HG02970 (cell line): Measurements from ENCODE around the gene HPSE2.

Experiments
- ATAC-seq: cut with Tn5 transposase; IDR thresholded peaks from one replicate; pipeline ENCODE4 v1.9.1; 2021; ENCODE audit warnings: mild to moderate bottlenecking, moderate library complexity, moderate number of reproducible peaks; ENCODE audit not compliant: unreplicated experiment, low FRiP score

HPSE2 gene

DNA sequence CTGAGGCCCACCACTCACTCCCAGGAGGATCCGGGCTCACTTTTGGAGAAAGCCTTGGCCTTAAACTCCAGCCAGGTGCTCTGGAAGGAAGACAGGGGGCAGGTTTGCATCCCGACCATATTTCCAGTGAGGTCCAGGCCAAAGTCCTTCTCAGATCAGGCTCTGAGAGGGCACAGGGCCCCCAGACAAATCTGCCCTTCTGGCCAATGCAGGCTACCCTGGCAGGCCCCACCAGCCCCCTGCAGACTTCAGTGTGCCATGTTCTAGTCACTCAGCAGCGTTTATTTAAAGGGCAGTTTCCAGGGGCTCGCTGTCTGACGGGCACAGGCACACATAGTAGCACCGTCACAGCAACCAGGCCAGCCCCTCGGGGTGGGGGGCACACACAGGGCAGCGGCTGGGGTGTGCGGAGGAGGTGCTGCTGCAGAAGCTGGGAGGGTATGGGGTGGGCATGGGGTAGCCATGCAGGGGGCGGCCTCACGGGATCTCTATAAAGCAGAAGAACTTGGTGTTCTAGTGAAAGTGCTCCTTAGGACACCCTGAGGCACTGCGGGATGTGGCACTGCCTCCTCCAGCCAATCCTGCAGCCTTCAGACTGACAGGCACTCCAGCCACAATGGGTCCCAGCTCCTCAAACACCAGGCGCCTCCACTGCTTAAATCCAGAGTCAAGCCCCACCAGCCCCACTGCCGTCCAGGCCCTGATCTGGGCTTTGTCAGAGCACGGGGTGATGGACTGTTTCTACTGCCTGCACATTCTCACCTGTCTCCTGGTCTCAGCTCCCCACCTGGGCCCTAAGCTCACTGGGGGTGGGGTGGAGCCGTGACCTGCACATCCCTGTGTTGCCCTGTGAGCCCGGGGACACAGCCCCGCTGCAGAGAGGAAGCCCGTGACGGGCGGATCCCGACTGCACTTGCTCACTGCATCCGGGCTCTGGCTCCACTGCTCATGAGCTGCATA, 811.1 kb downstream of the HPSE2 start:
- no peak for ATAC-seq

GRCh38 chr10:98423691-98424120, 811.9 kb downstream of the HPSE2 start:
- no peak for ATAC-seq

GRCh38 chr10:98422182-98422581, 813.5 kb downstream of the HPSE2 start:
- ATAC-seq, result no peak

DNA sequence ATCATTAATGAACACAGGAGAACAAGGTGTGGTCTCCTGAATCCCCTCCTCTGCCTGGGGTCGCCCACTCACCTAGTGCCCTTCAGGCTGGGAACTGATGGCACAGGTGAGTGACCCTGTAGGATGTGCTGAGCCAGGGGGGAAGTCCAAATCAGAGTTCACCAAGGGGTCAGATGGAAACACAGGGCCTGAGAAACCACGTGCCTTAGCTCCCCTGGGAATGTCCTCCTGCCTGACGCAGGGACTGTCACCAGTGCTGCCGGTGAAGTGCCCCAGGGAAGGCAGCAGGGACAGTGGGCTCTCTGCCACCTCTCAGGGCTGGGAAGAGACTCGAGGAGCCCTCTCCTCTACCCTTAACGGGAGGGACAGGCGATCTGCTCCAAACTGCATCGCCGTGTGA, 814.9 kb downstream of the HPSE2 start:
- ATAC-seq, result no peak

DNA sequence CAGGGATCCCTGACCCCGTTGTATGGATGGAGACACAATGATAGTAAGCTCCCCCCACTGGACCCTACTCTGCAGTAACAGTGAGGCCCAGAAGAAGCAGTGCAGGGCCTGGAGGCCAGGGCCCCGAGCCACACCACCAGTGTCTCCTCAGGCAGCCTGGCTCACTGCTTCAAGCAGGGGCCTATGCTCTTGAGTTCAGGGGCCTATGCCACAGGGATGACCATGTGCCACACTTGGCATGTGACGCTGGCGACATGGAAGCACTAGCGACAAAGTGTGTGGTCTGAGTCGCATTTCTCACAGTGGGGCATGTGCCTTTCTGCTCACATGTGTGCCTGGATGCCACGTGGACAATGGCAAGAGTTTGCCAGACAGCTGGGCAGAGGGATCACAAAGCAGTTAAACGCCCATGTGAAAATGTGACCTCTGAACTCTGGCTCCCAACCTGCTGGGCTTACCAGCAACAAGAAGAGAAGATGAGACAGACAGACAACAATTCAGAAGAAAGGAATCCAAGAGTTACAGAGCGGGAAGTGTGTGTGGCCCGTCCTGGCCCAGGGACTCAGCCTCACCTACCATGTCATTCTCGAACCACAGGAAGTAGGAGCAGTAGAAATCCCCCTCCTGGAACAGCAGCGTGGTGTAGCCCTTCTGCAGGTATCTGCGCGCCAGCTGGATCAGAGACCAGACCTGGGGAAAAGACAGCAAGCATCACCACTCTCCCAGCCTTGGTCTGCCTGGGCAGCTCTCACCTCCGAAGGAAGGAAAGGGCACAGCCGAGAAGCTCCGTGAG, 816.0 kb downstream of the HPSE2 start:
- ATAC-seq, result no peak

- no peak for ATAC-seq
These were observed 816.8 kb downstream of the HPSE2 start for GRCh38 chr10:98418665-98419468.

- no peak for ATAC-seq
These were observed 817.5 kb downstream of the HPSE2 start for GRCh38 chr10:98417973-98418664.

GRCh38 chr10:98417481-98417959, 818.1 kb downstream of the HPSE2 start:
- no peak for ATAC-seq

DNA sequence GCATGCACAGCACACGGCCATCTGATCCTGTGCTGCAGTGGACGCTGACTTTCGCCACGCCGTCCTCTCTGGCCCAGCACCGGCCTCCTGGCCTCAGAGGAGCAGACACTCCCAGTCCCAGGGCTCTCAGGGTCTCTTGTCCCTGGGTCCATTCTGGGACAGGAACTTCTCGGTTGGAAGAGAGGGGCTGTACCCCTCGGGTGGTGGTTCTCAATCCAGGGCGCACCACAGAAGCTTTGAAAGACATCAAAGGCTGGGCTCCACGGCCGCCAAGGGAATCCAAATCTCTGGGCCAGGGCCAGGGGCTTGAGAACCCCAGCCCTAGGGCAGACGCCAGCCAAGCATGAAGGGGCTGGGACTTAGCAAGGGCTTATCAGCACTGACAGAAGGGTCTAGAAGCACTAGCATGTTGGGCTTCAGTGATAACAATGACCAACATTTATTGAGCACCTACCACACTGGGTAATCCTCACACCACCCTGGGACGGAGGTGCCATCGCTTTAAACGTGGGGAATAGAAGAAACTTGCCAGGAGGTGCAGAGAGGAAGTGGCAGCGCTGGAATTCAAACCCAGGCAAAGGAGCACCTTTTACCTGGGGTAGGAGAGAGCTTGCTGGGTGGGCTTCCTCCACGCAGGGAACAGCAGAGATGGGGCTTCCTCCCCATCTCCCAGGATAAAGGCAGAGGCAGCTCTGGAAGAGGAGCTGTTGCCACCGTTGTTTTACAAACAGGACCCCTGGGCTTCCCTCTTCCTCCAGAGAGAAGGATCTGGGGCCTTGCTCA, 818.9 kb downstream of the HPSE2 start:
- no peak for ATAC-seq

DNA sequence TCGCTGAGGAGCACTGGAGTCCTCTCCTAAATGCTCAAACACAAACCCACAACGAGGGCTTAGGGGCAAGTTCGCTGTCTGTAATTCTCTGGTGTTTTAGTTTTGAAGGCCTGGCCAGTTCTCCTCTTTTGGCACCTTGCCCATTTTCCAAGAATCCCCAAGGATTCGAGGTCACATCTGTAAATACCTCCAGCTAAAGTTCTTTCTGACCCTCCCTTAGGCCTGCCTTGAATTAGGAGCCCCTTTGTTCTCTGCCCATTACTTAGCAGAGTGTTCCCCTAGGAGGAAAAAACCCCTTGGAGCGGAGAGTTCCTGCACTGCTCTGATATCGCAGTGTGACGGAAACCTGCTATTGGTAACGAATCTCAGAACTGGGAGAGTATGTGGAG, 819.9 kb downstream of the HPSE2 start:
- ATAC-seq, result no peak

- ATAC-seq, result no peak
These were observed 820.5 kb downstream of the HPSE2 start, which contains the start of gene PYROXD2 for GRCh38 chr10:98414932-98415730. Gene PYROXD2, minus strand, starts transcription at chr10:98415182. Its CDS starts 47 bp downstream, at chr10:98415135.

GRCh38 chr10:98414578-98414931, 821.1 kb downstream of the HPSE2 start:
- ATAC-seq, result no peak

DNA sequence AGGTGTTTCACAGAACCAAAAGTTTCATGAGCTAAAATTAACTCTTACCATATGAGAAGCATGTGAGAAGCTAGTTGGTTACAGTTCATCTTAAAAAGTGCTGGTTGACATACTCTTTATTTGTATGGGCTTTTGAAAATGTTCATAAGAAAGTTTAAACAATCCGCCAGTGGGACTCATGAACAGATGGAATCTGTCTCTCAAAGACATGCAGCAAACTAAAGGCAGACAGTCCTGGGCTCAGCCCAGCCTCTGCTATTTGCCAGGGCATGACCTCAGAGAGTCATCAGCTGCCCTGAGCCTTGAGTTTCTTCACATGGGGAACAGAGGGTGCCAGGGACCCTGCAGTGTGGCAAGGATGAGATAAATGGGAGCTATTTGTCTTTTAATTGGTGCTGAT, 823.9 kb downstream of the HPSE2 start:
- ATAC-seq, result no peak

- ATAC-seq, result no peak
These were observed 824.5 kb downstream of the HPSE2 start for GRCh38 chr10:98411166-98411565.

DNA sequence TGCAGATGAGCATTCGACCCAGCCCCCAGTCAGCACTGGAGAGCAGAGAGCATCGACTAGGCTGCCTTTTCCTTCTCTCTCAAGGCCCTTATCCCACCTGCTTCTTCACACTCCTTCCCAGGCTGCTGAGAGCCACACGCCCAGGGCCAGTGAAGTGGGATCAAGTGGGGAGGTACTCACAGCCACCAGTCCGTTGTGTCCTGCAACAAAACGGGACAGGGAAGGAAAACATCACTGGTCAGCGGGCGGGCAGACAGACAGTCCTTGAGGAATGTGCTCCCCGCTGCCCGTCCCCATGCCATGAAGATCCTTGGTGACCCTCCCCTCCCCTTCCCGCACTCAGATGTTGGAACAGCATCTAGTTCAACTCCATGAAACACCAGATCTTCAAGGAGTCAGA, 824.9 kb downstream of the HPSE2 start:
- ATAC-seq, result no peak

DNA sequence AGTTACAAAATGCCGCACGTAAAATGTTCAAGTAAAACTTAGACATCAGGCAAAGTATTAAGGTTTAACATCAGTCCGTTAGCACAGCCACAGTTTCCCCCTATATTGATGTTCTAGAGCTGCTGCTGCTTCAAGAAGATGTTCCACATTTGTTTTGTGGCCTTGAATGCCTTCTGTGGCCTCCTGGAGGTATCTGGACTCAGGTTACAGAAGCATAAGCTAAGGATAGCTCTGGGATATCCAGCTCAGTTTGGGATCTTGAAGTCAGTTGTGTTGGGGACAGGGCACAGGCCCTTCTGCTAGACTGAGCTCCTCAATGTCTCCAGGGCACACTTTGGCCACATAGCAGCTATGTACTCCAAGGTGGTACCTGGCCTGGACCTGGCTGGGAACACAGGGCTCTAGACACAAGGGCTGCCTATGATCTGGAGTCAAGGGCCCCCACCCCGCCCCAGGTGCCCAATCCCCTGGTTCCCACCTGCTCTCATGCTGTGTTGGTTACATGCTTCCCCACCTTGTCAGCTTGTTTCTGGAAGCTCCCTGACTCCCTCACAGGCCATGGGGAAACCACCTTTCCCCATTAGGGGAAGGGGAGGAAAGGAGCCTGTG, 825.4 kb downstream of the HPSE2 start:
- no peak for ATAC-seq

DNA sequence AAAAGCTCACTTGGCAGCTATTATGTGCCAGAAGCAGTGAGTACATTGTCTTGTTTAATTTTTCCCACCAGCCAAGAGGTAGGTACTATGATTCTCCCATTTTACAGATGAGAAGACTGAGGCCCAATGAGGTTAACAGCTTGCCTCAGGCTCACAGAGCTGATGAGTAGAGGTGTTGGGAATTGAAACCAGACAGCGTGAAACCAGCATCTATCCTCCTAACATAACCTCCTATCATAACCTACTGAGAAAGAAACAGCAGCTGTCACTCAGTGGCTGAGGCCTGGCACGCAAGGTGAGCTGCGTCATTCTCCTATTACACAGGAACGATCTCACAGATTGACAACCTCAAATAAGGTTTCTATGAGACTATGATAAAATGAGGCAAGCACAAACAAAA, 826.9 kb downstream of the HPSE2 start:
- no peak for ATAC-seq

- ATAC-seq, result no peak
These were observed 827.9 kb downstream of the HPSE2 start for GRCh38 chr10:98407744-98408241.
